Tibial nerve (tissue), 4 donors: ENCODE measurements around the gene CD34.

Experiments used
- EP300 ChIP-seq, 2 donors: sonication (generic); formaldehyde crosslinking; IDR thresholded peaks; one replicate each; pipeline ENCODE4 v1.6.1; 2017; ENCODE audit warnings: antibody characterized with exemption in 2 of 2, mild to moderate bottlenecking in 1 of 2
- POLR2A ChIP-seq, 2 donors: fragments of 450-650 bp; IDR thresholded peaks; one replicate each; pipeline ENCODE4 v1.6.1; 2017; ENCODE audit warnings: antibody characterized with exemption in 2 of 2, mild to moderate bottlenecking in 2 of 2, moderate library complexity in 2 of 2
- TF ChIP-seq, protein P1 (sequence below), 5 experiments: fragments of 200-600 bp in 3 of 5; fragments of 450-650 bp in 2 of 5; sonication (generic) in 3 of 5; IDR thresholded peaks; one replicate each; pipeline ENCODE4 v1.5.1; 2016 to 2019; ENCODE audit warnings: antibody characterized with exemption in 5 of 5, mild to moderate bottlenecking in 3 of 5, moderate library complexity in 2 of 5

DNA sequence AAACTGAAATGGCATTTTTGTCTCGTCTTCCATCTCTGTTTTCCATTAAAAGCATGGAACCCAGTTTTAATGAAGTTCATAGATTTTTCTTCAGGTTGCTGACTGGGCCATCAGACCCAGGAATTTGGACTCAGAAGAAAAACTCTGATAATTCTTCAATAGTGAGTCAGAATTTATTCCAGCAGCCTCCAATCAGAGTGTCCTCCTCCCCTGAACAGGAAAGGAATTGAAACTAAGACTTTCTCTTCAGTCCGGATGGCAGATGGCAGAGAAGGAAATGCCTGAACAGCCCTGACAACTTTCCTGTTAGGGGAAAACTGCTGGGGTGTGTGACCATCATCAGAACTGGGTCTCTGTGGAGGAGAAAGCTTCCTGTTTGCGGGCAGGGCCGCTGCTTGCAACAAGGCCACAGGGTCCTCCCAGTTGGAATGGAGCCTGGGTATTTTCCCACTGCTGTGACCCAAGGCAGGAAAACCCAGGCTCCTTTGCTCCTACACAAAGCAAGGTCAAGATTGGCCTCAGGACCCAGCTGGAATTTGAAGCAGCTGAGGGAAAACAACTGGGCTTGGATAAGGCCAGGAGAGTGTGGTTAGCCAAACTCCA, 20.7 kb downstream of the CD34 start:
- TF ChIP-seq, protein P1, sequence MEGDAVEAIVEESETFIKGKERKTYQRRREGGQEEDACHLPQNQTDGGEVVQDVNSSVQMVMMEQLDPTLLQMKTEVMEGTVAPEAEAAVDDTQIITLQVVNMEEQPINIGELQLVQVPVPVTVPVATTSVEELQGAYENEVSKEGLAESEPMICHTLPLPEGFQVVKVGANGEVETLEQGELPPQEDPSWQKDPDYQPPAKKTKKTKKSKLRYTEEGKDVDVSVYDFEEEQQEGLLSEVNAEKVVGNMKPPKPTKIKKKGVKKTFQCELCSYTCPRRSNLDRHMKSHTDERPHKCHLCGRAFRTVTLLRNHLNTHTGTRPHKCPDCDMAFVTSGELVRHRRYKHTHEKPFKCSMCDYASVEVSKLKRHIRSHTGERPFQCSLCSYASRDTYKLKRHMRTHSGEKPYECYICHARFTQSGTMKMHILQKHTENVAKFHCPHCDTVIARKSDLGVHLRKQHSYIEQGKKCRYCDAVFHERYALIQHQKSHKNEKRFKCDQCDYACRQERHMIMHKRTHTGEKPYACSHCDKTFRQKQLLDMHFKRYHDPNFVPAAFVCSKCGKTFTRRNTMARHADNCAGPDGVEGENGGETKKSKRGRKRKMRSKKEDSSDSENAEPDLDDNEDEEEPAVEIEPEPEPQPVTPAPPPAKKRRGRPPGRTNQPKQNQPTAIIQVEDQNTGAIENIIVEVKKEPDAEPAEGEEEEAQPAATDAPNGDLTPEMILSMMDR (IDR thresholded peaks at IDR 0.05), result no peak
- no peak for TF ChIP-seq POLR2A (IDR thresholded peaks at IDR 0.05)
- peak; percentile 47 to 85 for TF ChIP-seq EP300 (IDR thresholded peaks at IDR 0.05)
